ENCODE results near the gene FRMPD1. TPM values are rescaled to one million over a fixed set of nuclear protein-coding genes. Genes with fewer than 3 reads are reported as not detected.

Gene FRMPD1
- total RNA-seq, 1 experiment from 2014 or later, result not detected

- H3K4me1 ChIP-seq (replicated peaks; ENCODE audit: insufficient read depth), result no peaks in the 10 kb centered on the region
- peaks cover 41% of the 10 kb centered on the region for H3K27me3 ChIP-seq (ENCODE audit: insufficient read depth, low read depth)
- no peak overlapping the region for H3K4me2 ChIP-seq
- no peaks in the 10 kb centered on the region for H3K36me3 ChIP-seq (ENCODE audit: low read depth)
- intact Hi-C loops (cut with micrococcal nuclease; ENCODE audit: unreplicated experiment), result no loop called here
- CTCF ChIA-PET, result no interaction called here
- no TSS peak for BruUV-seq (replicated peaks)
- H4K20me1 ChIP-seq (ENCODE audit: insufficient read depth), result no peaks in the 10 kb centered on the region
- DNase-seq, result no peak
- no peak for TF ChIP-seq CTCF (conservative IDR thresholded peaks at IDR 0.05)
- TF ChIP-seq EZH2 (IDR thresholded peaks at IDR 0.05; ENCODE audit: low read depth), result no peak
- H3F3A ChIP-seq (ENCODE audit: insufficient read depth, low read depth), result no peaks in the 10 kb centered on the region
- no peaks in the 10 kb centered on the region for H3K9me3 ChIP-seq (ENCODE audit: insufficient read depth, low read depth)
- no peaks in the 10 kb centered on the region for H3K9me2 ChIP-seq (ENCODE audit: insufficient read depth)
- no peak overlapping the region for H3K27ac ChIP-seq
- H2AFZ ChIP-seq, result no peak overlapping the region
- H3K79me2 ChIP-seq (ENCODE audit: low read depth), result no peaks in the 10 kb centered on the region
- POLR2A ChIA-PET (ENCODE audit: unreplicated experiment), result no interaction called here
- no peak overlapping the region for H3K4me3 ChIP-seq
These were observed 79.5 kb downstream of the FRMPD1 start for GRCh38 chr9:37730256-37730655.

GRCh38 chr9:37730839-37731238 is 80.1 kb downstream of the FRMPD1 start:
- POLR2A ChIA-PET (ENCODE audit: unreplicated experiment), result no interaction called here
- BruUV-seq (replicated peaks), result no TSS peak
- no peak for DNase-seq

GRCh38 chr9:37732086-37732741 is 81.5 kb downstream of the FRMPD1 start:
- no peaks in the 10 kb centered on the region for H3K9me3 ChIP-seq (ENCODE audit: insufficient read depth, low read depth)
- ChIA-PET POLR2A (ENCODE audit: unreplicated experiment) (no interaction called here), CTCF (no interaction called here)
- no peaks in the 10 kb centered on the region for H3K36me3 ChIP-seq (ENCODE audit: low read depth)
- H4K20me1 ChIP-seq (ENCODE audit: insufficient read depth), result no peaks in the 10 kb centered on the region
- intact Hi-C loops (cut with micrococcal nuclease; ENCODE audit: unreplicated experiment), result no loop called here
- no peaks in the 10 kb centered on the region for H3F3A ChIP-seq (ENCODE audit: insufficient read depth, low read depth)
- H3K79me2 ChIP-seq (ENCODE audit: low read depth), result no peaks in the 10 kb centered on the region
- no peak overlapping the region for H2AFZ ChIP-seq
- no TSS peak for BruUV-seq (replicated peaks)
- no peak overlapping the region for H3K27ac ChIP-seq
- TF ChIP-seq CTCF (conservative IDR thresholded peaks at IDR 0.05), result no peak
- no peak for TF ChIP-seq EZH2 (IDR thresholded peaks at IDR 0.05; ENCODE audit: low read depth)
- H3K27me3 ChIP-seq (ENCODE audit: insufficient read depth, low read depth), result peaks cover 43% of the 10 kb centered on the region
- no peak overlapping the region for H3K4me2 ChIP-seq
- no peak for DNase-seq
- H3K9me2 ChIP-seq (ENCODE audit: insufficient read depth), result no peaks in the 10 kb centered on the region
- no peak overlapping the region for H3K4me3 ChIP-seq
- H3K4me1 ChIP-seq (replicated peaks; ENCODE audit: insufficient read depth), result no peaks in the 10 kb centered on the region

More at GRCh38 chr9:37730839-37731238, 80.1 kb downstream of the FRMPD1 start:
- Histone ChIP-seq H3K4me3 (no peak overlapping the region), H3K27me3 (ENCODE audit: insufficient read depth, low read depth) (peaks cover 43% of the 10 kb centered on the region), H3K27ac (no peak overlapping the region), H2AFZ (no peak overlapping the region), H3K4me2 (no peak overlapping the region), H3K79me2 (ENCODE audit: low read depth) (no peaks in the 10 kb centered on the region), H3K36me3 (ENCODE audit: low read depth) (no peaks in the 10 kb centered on the region), H3K4me1 (replicated peaks; ENCODE audit: insufficient read depth) (no peaks in the 10 kb centered on the region), H3F3A (ENCODE audit: insufficient read depth, low read depth) (no peaks in the 10 kb centered on the region), H4K20me1 (ENCODE audit: insufficient read depth) (no peaks in the 10 kb centered on the region), H3K9me3 (ENCODE audit: insufficient read depth, low read depth) (no peaks in the 10 kb centered on the region), H3K9me2 (ENCODE audit: insufficient read depth) (no peaks in the 10 kb centered on the region)
- CTCF ChIA-PET, result no interaction called here
- TF ChIP-seq CTCF (conservative IDR thresholded peaks at IDR 0.05), result no peak
- no peak for TF ChIP-seq EZH2 (IDR thresholded peaks at IDR 0.05; ENCODE audit: low read depth)
- intact Hi-C loops (cut with micrococcal nuclease; ENCODE audit: unreplicated experiment), result no loop called here
